HG03139 (cell line): ENCODE data around the gene LRMDA.

Source experiments
- ATAC-seq: cut with Tn5 transposase; IDR thresholded peaks from one replicate; pipeline ENCODE4 v1.9.1; 2021; ENCODE audit not compliant: unreplicated experiment

Gene LRMDA

DNA sequence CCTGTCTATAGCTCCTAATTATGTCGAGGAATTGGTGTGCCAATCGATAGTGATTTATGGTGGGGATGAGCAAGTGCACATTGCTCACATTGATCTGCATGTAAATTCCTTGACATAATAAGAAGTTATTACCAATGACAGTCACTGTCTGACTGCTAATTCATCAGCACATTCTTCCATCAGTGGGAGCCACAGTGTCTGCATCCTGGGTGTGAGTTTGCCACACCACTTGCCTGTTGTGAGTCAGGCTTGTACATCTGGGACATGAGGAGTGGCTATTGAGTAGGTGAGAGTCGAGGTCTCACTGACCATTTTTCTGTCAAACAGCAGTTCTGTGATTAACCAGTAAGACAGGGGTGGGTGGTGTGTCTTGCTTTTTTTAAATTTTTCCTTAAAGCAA is 263.4 kb downstream of the LRMDA start:
- no peak for ATAC-seq

- ATAC-seq: no peak
These were observed 264.6 kb downstream of the LRMDA start for GRCh38 chr10:75695994-75696393.

DNA sequence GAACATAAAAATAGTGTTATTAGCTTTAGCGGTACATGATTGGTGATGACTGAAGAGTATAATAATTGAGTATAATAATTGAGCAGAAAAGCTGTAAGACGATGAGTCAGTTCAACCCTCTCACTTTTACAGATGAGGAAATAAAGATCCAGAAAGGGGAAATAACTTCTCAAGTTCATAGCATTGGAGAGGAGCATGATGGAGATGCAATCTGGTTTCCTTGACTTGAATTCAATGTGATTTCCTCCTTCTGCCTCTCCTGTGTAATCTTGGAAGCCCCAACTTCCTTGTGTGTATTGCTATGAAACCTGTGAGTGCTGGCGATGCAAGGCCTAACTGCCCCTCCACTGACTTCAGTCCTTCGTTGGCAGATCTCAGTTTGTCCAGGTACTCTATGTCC is 265.1 kb downstream of the LRMDA start:
- ATAC-seq: no peak

- ATAC-seq: no peak
These were observed 271.9 kb downstream of the LRMDA start for GRCh38 chr10:75703191-75703854.

GRCh38 chr10:75705426-75705825 is 274.0 kb downstream of the LRMDA start:
- no peak for ATAC-seq

- no peak for ATAC-seq
These were observed 275.8 kb downstream of the LRMDA start for GRCh38 chr10:75707080-75707840.

- ATAC-seq: no peak
These were observed 276.6 kb downstream of the LRMDA start for GRCh38 chr10:75708060-75708459.

DNA sequence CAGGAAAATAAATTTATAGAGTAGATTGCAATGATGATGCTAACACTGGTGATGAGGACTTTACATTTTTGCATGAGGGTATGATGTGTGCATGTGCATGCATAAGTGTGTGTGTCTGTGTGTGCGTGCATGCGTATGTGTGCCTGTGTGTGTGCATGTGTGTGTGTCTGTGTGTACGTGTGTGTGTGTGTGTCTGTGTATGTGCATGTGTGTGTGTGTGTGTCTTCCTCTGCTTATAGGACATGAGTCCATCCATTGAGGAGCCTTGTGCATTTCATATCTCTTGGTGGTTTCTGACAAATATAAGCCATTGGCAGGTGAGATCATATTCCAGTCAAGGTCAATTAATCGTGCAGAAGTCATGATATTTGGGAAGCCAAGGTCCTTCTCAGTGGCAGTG is 277.8 kb downstream of the LRMDA start:
- ATAC-seq: no peak

- no peak for ATAC-seq
These were observed 278.4 kb downstream of the LRMDA start for GRCh38 chr10:75709811-75710210.

DNA sequence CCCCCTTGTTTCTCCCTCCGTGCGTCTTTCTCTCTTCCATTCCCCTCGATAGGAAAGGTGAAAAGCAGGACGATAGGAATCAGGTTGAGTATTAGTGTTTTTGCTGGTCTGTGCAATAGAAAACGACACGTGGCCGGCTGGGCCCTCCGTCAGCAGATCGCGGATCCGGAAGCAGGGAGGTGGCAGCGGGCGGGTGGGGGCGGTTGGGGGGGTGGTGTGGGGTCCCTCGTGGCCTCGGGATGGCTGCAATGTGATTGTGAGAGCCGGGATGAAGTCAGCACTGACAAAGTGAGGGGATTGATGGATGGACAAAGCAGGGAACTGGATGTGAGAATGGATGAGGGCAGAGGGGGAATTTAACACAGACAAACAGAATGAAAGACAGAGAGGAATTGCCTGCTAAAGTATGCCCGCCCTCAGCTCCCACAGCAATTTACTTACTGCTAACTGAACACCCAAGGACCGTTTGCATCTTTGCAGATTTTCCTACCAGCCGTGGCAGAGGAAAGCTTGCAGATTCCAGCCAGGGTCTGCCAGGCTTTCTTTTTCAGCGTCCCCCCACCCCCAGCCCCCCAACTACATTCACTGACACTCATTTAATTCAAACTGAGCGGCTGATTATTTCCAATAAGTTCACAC is 280.9 kb downstream of the LRMDA start:
- ATAC-seq: no peak

DNA sequence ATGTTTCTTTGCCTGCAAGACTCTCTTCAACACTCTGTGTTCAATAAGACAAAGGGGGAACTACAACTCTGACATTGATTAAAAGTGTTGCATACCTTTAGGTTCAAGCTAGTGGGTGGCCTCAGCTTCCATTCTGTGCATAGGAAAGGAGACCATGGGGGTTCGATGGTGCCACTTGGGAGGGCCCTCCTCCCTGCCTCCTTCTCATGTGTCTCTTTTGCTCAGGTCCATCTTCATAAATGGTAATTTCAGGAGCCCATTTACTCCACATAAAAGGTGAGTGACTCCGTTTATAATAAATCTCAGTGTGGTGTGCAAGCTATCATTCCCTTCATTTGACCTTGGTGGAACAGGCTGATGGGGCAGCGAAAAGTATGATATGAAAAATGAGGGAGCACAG is 285.1 kb downstream of the LRMDA start:
- no peak for ATAC-seq

GRCh38 chr10:75717126-75717916 is 285.9 kb downstream of the LRMDA start:
- ATAC-seq: no peak

DNA sequence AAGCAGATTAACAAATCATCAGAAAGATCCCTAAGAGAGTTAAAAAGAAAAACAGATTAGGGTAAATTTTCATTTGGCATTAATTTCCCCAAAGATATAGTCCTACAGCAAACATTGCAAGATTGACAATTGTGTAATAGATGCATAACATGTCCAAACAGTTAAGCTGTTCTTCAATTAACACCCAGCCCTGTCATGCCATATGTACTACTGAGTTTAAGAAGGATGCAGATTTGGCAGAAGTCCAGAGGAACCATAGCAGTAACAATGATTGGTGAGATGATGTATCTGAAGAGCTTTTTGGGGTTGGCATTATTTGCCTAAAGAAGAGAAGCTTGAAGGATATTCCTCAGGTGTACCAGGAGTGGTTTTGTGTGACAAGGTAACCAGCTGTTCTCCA is 287.6 kb downstream of the LRMDA start:
- no peak for ATAC-seq

DNA sequence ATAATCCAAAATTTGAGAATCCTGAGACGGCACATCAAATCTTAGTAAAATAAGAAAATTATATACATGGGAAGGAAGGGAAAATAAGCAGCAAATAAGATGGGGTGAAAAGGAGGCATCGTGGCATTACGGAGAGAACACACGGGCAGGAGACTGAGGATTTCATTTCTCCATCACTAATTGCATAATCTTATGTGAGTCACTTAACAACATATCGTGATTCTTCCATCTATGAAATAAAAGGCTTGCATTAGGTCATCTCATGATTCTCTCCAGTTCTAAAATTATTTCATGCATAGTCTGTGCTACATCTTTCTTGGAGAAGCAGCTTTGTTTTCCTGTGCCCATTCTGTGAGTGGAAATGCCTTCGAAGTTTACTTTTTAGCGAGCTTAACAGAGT is 288.7 kb downstream of the LRMDA start:
- no peak for ATAC-seq

DNA sequence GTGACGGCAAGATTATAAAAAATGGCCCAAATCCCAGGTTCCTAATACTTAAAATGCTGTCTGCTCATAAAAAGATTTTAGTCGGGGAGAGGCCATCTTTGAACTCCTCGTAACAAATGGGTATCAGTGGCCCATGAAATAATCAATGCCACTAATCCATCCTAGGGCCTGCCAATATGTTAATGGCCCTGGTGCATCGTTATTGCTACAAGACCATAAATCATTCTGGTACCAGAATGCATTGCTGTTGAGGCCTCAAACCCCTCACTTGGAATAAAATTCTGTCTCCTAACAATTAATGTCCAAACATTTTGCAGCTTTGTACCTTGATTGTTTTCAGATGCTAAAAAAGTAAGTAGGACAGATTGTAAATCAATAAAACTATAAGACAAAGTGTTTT is 290.6 kb downstream of the LRMDA start:
- no peak for ATAC-seq

DNA sequence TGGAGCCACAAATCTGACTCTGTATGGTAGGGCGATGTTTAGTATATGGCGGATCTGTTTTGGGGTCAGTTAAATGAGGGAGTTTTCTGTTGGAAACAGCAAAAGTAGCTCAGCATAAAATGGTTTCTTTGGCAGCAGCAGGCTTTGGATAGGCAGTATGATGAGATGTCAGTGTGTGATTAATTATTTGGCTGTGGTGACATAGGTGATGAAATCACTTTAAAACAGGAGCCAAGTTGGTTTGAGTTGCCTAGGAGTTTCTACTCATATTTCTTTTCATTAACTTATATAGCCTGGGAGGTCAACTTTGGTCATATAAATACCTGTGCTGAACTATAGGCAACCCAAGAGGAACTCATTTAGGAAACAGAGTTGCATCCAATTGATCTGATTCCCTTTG is 291.2 kb downstream of the LRMDA start:
- no peak for ATAC-seq

DNA sequence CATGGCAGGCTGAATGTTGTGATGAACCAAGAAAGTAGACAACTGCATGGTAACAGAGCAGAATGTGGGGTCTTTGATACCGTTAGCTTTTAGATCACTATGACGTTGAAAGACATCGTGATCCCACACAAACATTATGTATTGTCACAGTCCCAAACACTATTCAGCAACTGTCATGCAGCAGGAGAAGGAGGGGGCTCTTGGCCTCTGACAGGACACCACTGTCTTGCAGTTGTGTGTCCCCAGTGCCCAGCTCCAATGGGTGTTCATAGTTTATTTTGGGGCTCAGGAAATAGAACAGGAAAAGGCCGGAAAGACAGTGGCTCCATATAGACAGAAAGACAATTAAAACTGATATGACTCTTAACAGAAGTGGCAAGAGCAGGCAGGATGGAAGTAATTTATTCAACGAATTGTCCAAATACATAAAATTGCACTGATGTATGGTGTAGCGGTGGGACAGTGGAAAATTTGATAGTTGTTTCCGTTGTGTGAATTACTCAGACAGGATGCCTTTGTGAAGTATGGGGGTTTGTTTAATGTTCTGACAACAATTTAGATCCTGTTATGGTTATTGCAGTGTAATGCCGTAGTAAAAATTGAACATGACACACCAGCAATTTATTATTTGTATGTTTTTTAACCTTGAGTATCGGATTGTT is 292.0 kb downstream of the LRMDA start:
- ATAC-seq: no peak

GRCh38 chr10:75724047-75724446 is 292.6 kb downstream of the LRMDA start:
- ATAC-seq: no peak

GRCh38 chr10:75726522-75727483 is 295.4 kb downstream of the LRMDA start:
- no peak for ATAC-seq

GRCh38 chr10:75730847-75731246 is 299.4 kb downstream of the LRMDA start:
- ATAC-seq: no peak
